ENCODE measurements around the gene PTN. TPM values are rescaled to one million over a fixed set of nuclear protein-coding genes. Genes with fewer than 3 reads are reported as not detected.

Gene PTN, protein sequence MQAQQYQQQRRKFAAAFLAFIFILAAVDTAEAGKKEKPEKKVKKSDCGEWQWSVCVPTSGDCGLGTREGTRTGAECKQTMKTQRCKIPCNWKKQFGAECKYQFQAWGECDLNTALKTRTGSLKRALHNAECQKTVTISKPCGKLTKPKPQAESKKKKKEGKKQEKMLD
- total RNA-seq: 3.1 TPM in 2 replicates
- long read RNA-seq, partial matches to known transcripts: 2 of 4 reads
- long read RNA-seq, other reads (novel, unspliced or antisense): 0 of 4 reads

DNA sequence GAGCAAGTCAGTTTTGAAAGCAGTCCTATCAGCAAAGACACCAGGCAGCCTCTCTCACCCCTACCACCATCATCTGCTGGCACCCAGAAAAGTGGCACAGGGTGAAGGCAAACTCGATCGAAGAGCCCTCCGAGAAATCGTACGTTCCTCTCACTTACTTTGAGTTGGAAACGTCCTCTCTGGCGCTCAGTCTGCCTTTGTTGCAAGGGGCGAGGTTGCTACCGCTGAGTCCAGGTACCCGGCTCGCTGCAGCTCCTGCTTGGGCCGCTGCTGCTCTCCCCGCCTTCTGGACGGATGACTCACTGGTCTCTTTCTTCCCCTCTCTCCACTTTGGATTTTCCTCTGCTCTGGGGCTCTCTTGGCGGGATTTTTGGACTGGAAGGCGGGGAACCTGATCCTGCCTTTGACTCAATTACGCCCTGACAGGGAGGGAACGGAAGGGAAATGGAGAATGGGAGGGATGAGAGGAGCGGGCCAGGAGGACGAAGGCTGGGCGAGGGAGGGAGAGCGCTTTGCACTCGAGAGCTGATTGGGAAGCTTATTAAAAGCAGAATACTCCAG, at the start of gene PTN:
Gene PTN (minus strand): TSS at position 453 of the 561 bp plus-strand sequence. CDS start 88,760 bp downstream, outside the sequence.
- peaks cover 43% of the 10 kb centered on the region for H3K27me3 Mint-ChIP-seq
- H3K9me3 Mint-ChIP-seq (ENCODE audit: low read depth): no peaks in the 10 kb centered on the region
- TF ChIP-seq, protein P1, sequence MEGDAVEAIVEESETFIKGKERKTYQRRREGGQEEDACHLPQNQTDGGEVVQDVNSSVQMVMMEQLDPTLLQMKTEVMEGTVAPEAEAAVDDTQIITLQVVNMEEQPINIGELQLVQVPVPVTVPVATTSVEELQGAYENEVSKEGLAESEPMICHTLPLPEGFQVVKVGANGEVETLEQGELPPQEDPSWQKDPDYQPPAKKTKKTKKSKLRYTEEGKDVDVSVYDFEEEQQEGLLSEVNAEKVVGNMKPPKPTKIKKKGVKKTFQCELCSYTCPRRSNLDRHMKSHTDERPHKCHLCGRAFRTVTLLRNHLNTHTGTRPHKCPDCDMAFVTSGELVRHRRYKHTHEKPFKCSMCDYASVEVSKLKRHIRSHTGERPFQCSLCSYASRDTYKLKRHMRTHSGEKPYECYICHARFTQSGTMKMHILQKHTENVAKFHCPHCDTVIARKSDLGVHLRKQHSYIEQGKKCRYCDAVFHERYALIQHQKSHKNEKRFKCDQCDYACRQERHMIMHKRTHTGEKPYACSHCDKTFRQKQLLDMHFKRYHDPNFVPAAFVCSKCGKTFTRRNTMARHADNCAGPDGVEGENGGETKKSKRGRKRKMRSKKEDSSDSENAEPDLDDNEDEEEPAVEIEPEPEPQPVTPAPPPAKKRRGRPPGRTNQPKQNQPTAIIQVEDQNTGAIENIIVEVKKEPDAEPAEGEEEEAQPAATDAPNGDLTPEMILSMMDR (IDR thresholded peaks at IDR 0.05; ENCODE audit: unreplicated experiment): no peak
- no peaks in the 10 kb centered on the region for H3K36me3 Mint-ChIP-seq (ENCODE audit: insufficient read depth)
- H3K4me3 Mint-ChIP-seq (ENCODE audit: low read depth): peak within 1 kb of the TSS; percentile 71
- DNase-seq (ENCODE audit: low spot score, unreplicated experiment): peak; percentile 24
- no peak within 1 kb of the TSS for H3K27ac Mint-ChIP-seq
- H3K4me1 Mint-ChIP-seq (ENCODE audit: low read depth): peaks cover 9% of the 10 kb centered on the region

DNA sequence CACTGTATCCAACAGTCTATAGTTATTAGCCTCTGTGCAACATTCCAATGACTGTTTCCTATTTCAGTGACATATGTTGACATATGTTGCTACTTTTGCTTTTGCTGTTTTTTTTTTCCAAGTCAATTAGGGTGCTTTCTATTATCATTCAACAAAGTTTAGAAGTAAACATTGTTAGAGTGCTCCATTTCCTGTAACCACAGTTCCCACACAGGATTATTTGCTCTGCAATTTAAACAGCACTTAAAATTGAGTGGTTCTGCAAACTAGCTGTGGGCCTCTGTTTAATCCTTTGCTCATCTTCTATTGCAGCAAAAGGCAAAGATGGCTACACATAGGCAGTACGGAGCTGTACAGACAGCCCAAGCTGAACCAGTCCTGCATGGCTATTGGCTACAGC, 46.5 kb upstream of the PTN start:
- DNase-seq (ENCODE audit: low spot score, unreplicated experiment): no peak
- TF ChIP-seq, protein P1 (IDR thresholded peaks at IDR 0.05; ENCODE audit: unreplicated experiment): no peak
- no peaks in the 10 kb centered on the region for H3K9me3 Mint-ChIP-seq (ENCODE audit: low read depth)
- no peak overlapping the region for H3K4me3 Mint-ChIP-seq (ENCODE audit: low read depth)
- peaks cover 1% of the 10 kb centered on the region for H3K4me1 Mint-ChIP-seq (ENCODE audit: low read depth)
- H3K27me3 Mint-ChIP-seq: no peaks in the 10 kb centered on the region
- H3K36me3 Mint-ChIP-seq (ENCODE audit: insufficient read depth): no peaks in the 10 kb centered on the region
- no peak overlapping the region for H3K27ac Mint-ChIP-seq

GRCh38 chr7:137388916-137389315, 45.4 kb upstream of the PTN start:
- Mint-ChIP-seq H3K27me3 (no peaks in the 10 kb centered on the region), H3K36me3 (ENCODE audit: insufficient read depth) (no peaks in the 10 kb centered on the region), H3K4me1 (ENCODE audit: low read depth) (peaks cover 1% of the 10 kb centered on the region), H3K4me3 (ENCODE audit: low read depth) (no peak overlapping the region), H3K9me3 (ENCODE audit: low read depth) (no peaks in the 10 kb centered on the region), H3K27ac (no peak overlapping the region)
- no peak for DNase-seq (ENCODE audit: low spot score, unreplicated experiment)
- TF ChIP-seq, protein P1 (IDR thresholded peaks at IDR 0.05; ENCODE audit: unreplicated experiment): no peak

- Mint-ChIP-seq H3K27me3 (peaks cover 5% of the 10 kb centered on the region), H3K4me1 (ENCODE audit: low read depth) (peaks cover 1% of the 10 kb centered on the region), H3K36me3 (ENCODE audit: insufficient read depth) (no peaks in the 10 kb centered on the region), H3K4me3 (ENCODE audit: low read depth) (no peak overlapping the region), H3K9me3 (ENCODE audit: low read depth) (no peaks in the 10 kb centered on the region), H3K27ac (no peak overlapping the region)
- TF ChIP-seq, protein P1 (IDR thresholded peaks at IDR 0.05; ENCODE audit: unreplicated experiment): no peak
- DNase-seq (ENCODE audit: low spot score, unreplicated experiment): no peak
These were observed 43.4 kb upstream of the PTN start for GRCh38 chr7:137386966-137387365.

- H3K36me3 Mint-ChIP-seq (ENCODE audit: insufficient read depth): no peaks in the 10 kb centered on the region
- H3K4me3 Mint-ChIP-seq (ENCODE audit: low read depth): no peak overlapping the region
- DNase-seq (ENCODE audit: low spot score, unreplicated experiment): no peak
- TF ChIP-seq, protein P1 (IDR thresholded peaks at IDR 0.05; ENCODE audit: unreplicated experiment): no peak
- peaks cover 5% of the 10 kb centered on the region for H3K27me3 Mint-ChIP-seq
- no peaks in the 10 kb centered on the region for H3K9me3 Mint-ChIP-seq (ENCODE audit: low read depth)
- H3K4me1 Mint-ChIP-seq (ENCODE audit: low read depth): no peaks in the 10 kb centered on the region
- no peak overlapping the region for H3K27ac Mint-ChIP-seq
These were observed 37.5 kb upstream of the PTN start for GRCh38 chr7:137381045-137381444.
